Esophagus mucosa (tissue), 1 donor: Measurements from ENCODE around the gene SNAPC5. TPM values are rescaled to one million over a fixed set of nuclear protein-coding genes. Genes with fewer than 3 reads are reported as not detected.
"Not testable (repeated sequence)": the region's sequence is repeated elsewhere in the genome, so short reads cannot be mapped to it uniquely, and the experiment has no call there.

Experiments used
- ATAC-seq: fragments of 200-7000 bp; cut with Tn5 transposase; one replicate; pipeline ENCODE4 v1.9.1; 2020
- total RNA-seq: library from RNA; stranded (reverse); gene quantifications from one replicate; pipeline ENCODE4 v1.2.4, GENCODE V29; 2023
- donor health status: DM: yes; HTN: yes; CAD: no.

SNAPC5 gene
- total RNA-seq, result 11.4 TPM

- peak; percentile 92 for ATAC-seq
Observed at GRCh38 chr15:66497502-66498455, at the start of gene SNAPC5. Gene SNAPC5 (minus strand): TSS chr15:66497762. CDS start chr15:66497731, 31 bp downstream.

GRCh38 chr15:66545255-66545654, 47.7 kb upstream of the SNAPC5 start:
- ATAC-seq, result no peak

- ATAC-seq, result no peak
Observed at GRCh38 chr15:66542896-66543295, 45.3 kb upstream of the SNAPC5 start.

GRCh38 chr15:66535056-66535455, 37.5 kb upstream of the SNAPC5 start:
- no peak for ATAC-seq

GRCh38 chr15:66524838-66525237, 27.3 kb upstream of the SNAPC5 start:
- ATAC-seq, result no peak

- ATAC-seq, result no peak
Observed at GRCh38 chr15:66523926-66524325, 26.4 kb upstream of the SNAPC5 start.

- no peak for ATAC-seq
Observed at GRCh38 chr15:66515901-66516322, 18.4 kb upstream of the SNAPC5 start.

- ATAC-seq, result no peak
Observed at GRCh38 chr15:66514586-66514985, 17.0 kb upstream of the SNAPC5 start.

- no peak for ATAC-seq
Observed at GRCh38 chr15:66508293-66508883, 10.8 kb upstream of the SNAPC5 start.

- no peak for ATAC-seq
Observed at GRCh38 chr15:66505818-66506217, 8.3 kb upstream of the SNAPC5 start.

GRCh38 chr15:66505430-66505811, 7.9 kb upstream of the SNAPC5 start:
- peak; percentile 41 for ATAC-seq

- peak; percentile 86 for ATAC-seq
Observed at GRCh38 chr15:66504563-66505429, 7.2 kb upstream of the SNAPC5 start, which contains the start of the genes RPL4 and ZWILCH. Gene RPL4 (minus strand): TSS chr15:66504855. CDS start chr15:66504790, 65 bp downstream. Gene ZWILCH (plus strand): TSS chr15:66505326. CDS start chr15:66505339, 13 bp downstream.

- peak; percentile 4 for ATAC-seq
Observed at GRCh38 chr15:66503780-66504562, 6.4 kb upstream of the SNAPC5 start.

- not testable (repeated sequence) for ATAC-seq
Observed at GRCh38 chr15:66503041-66503648, 5.6 kb upstream of the SNAPC5 start.

GRCh38 chr15:66502491-66502890, 4.9 kb upstream of the SNAPC5 start:
- ATAC-seq, result no peak

- not testable (repeated sequence) for ATAC-seq
Observed at GRCh38 chr15:66500346-66500745, 2.8 kb upstream of the SNAPC5 start.

- no peak for ATAC-seq
Observed at GRCh38 chr15:66498501-66499386, 1.2 kb upstream of the SNAPC5 start.

GRCh38 chr15:66496951-66497501, 536 bp downstream of the SNAPC5 start:
- peak; percentile 61 for ATAC-seq

GRCh38 chr15:66494262-66494661, 3.3 kb downstream of the SNAPC5 start:
- ATAC-seq, result no peak

GRCh38 chr15:66491846-66492245, 5.7 kb downstream of the SNAPC5 start:
- ATAC-seq, result no peak
